Smooth muscle cell (in vitro differentiated cells): ENCODE data around the gene SCGB1D1. TPM values are rescaled to one million over a fixed set of nuclear protein-coding genes. Genes with fewer than 3 reads are reported as not detected.
"Not testable (repeated sequence)": the region's sequence is repeated elsewhere in the genome, so short reads cannot be mapped to it uniquely, and the experiment has no call there.

Source experiments
- DNase-seq: peaks from one replicate; lab custom pipeline; 2025; ENCODE audit not compliant: unreplicated experiment; lab: John Stamatoyannopoulos, UW
- H2AFZ ChIP-seq: fragments of 200-600 bp; sonication (generic); 2 replicates; pipeline ENCODE4 v1.6.0; 2016; ENCODE audit warnings: antibody characterized with exemption, low read depth, mild to moderate bottlenecking
- H3F3A ChIP-seq: fragments of 200-600 bp; sonication (generic); 2 replicates; pipeline ENCODE4 v1.6.0; 2017; ENCODE audit warnings: antibody characterized with exemption, low read depth
- H3K27ac ChIP-seq: fragments of 200-600 bp; sonication (generic); 2 replicates; pipeline ENCODE4 v1.5.1; 2016; ENCODE audit warnings: low read depth, mild to moderate bottlenecking
- H3K27me3 ChIP-seq: fragments of 200-600 bp; sonication (generic); 2 replicates; pipeline ENCODE4 v1.6.1; 2016; ENCODE audit warnings: low read depth, mild to moderate bottlenecking
- H3K36me3 ChIP-seq: fragments of 200-600 bp; sonication (generic); 2 replicates; pipeline ENCODE4 v1.5.1; 2016; ENCODE audit warnings: low read depth
- H3K4me1 ChIP-seq: fragments of 200-600 bp; sonication (generic); 2 replicates; pipeline ENCODE4 v1.5.1; 2016; ENCODE audit warnings: low read depth
- H3K4me2 ChIP-seq: fragments of 200-600 bp; sonication (generic); 2 replicates; pipeline ENCODE4 v1.6.0; 2016; ENCODE audit warnings: mild to moderate bottlenecking
- H3K4me3 ChIP-seq: fragments of 200-600 bp; sonication (generic); 2 replicates; pipeline ENCODE4 v1.5.1; 2016; ENCODE audit warnings: mild to moderate bottlenecking
- H3K79me2 ChIP-seq: fragments of 200-600 bp; sonication (generic); 2 replicates; pipeline ENCODE4 v1.6.0; 2016; ENCODE audit warnings: low read depth, mild to moderate bottlenecking
- H3K9ac ChIP-seq: fragments of 200-600 bp; sonication (generic); 2 replicates; pipeline ENCODE4 v1.6.0; 2016; ENCODE audit warnings: low read depth
- H3K9me3 ChIP-seq: fragments of 200-600 bp; sonication (generic); replicated peaks from 2 replicates; pipeline ENCODE4 v1.5.1; 2016; ENCODE audit warnings: low read depth
- H4K20me1 ChIP-seq: fragments of 200-600 bp; sonication (generic); 2 replicates; pipeline ENCODE4 v1.6.0; 2016; ENCODE audit warnings: low read depth
- CTCF ChIP-seq: fragments of 200-600 bp; sonication (generic); IDR thresholded peaks from 2 replicates; pipeline ENCODE4 v1.5.1; 2017; ENCODE audit warnings: borderline replicate concordance, mild to moderate bottlenecking, antibody characterized with exemption; ENCODE audit not compliant: insufficient read depth, poor library complexity, severe bottlenecking
- WGBS: methylation state at CpG from one replicate; pipeline ENCODE4 v1.1.7; 2016; ENCODE audit warnings: low lambda C conversion rate; 5-methylcytosine and 5-hydroxymethylcytosine counted together
- polyA plus RNA-seq: library from polyadenylated mRNA; unstranded; fragments of >200 nt; fragmentation: Nextera tagmentation; extraction: Ambion mirVana; gene quantifications from 2 replicates; pipeline ENCODE4 v1.2.1, GENCODE V29; 2016
- total RNA-seq: library from RNA; depleted of rRNA; stranded (reverse); fragments of >200 nt; gene quantifications from 2 replicates; pipeline ENCODE4 v1.2.3, GENCODE V29; 2014

The SCGB1D1 gene
- total and polyA plus RNA-seq, 2 experiments from 2014 or later: not detected

DNA sequence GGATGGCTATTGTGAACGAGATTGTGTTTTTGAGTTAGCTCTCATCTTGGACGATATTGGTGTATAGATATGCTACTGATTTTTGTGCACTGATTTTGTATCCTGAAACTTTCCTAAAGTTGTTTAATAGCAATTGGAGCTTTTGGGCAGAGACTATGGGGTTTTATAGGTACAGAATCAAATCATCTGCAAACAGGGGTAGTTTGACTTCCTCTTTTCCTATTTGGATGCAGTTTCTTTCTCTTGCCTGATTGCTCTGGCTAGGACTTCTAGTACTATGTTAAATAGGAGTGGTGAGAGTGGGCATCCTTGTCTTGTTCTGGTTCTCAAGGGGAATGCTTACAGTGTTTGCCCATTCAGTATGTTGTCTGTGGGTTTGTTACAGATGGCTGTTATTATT lies 8.9 kb upstream of the SCGB1D1 start:
- H3K4me3 ChIP-seq: no peak overlapping the region
- no peak overlapping the region for H3K4me2 ChIP-seq
- DNase-seq: no peak
- TF ChIP-seq CTCF: no peak
- no peaks in the 10 kb centered on the region for H3K4me1 ChIP-seq
- H3K9me3 ChIP-seq: no peaks in the 10 kb centered on the region
- H3K36me3 ChIP-seq: no peaks in the 10 kb centered on the region
- H4K20me1 ChIP-seq: no peaks in the 10 kb centered on the region
- no peak overlapping the region for H3K27ac ChIP-seq
- peaks cover 9% of the 10 kb centered on the region for H3K27me3 ChIP-seq
- H3K79me2 ChIP-seq: no peaks in the 10 kb centered on the region
- no peaks in the 10 kb centered on the region for H3F3A ChIP-seq
- no peak overlapping the region for H3K9ac ChIP-seq
- 88% methylated on average over 2 of the region's 2 CpGs for WGBS
- no peak overlapping the region for H2AFZ ChIP-seq

DNA sequence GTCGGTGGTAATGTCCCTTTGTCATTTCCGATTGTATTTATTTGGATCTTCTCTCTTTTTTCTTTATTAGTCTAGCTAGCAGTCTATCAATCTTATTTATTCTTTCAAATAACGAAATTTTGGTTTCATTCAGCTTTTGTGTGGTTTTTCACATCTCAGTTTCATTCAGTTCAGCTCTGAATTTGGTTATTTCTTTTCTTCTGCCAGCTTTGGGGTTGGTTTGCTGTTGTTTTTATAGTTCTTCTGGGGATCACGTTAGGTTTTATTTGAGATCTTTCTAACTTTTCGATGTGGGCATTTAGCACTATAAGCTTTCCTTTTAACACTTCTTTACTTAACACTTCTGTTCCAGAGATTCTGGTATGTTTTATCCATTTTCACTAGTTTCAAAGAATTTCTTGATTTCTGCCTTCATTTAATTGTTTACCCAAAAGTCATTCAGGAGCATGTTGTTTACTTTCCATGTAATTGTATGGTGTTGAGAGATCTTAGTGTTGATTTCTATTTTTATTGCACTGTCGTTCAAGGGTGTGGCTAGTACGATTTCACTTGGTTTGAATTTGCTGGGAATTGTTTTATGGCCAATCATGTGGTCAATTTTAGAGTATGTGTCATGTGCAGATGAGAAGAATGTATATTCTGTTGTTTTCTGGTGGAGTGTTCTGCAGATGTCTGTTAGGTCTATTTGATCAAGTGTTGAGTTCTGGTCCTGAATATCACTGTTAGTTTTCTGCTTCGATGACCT lies 7.7 kb upstream of the SCGB1D1 start:
- Histone ChIP-seq H3K9me3 (no peaks in the 10 kb centered on the region), H3K27me3 (peaks cover 8% of the 10 kb centered on the region)

DNA sequence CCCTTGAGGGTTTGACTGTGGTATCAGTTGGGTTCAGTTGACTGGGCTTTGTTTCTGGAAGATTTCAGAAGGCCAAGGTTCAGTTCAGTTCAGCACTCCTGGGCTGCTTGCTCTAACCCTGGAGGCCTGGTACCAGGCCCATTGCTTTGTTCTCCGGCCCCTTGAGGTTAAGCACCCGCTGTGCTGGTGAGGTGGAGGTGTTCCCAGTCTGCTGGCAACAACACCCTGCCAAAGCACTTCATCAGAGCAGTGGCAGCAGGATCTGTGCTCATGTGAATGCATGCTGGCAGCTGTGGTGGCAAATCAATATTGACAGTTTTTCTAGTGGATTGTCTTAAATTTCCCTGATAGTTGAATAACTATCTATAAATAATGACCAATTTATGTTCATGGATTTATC lies 3.8 kb upstream of the SCGB1D1 start:
- Histone ChIP-seq H3K4me2 (no peak overlapping the region), H3K9ac (no peak overlapping the region), H3K4me1 (no peaks in the 10 kb centered on the region), H2AFZ (no peak overlapping the region), H3K36me3 (no peaks in the 10 kb centered on the region), H3K27me3 (peaks cover 11% of the 10 kb centered on the region), H3K4me3 (no peak overlapping the region), H3K79me2 (no peaks in the 10 kb centered on the region), H3K9me3 (no peaks in the 10 kb centered on the region), H3F3A (no peaks in the 10 kb centered on the region), H3K27ac (no peak overlapping the region), H4K20me1 (no peaks in the 10 kb centered on the region)
- TF ChIP-seq CTCF: no peak
- whole genome bisulfite sequencing: 87% methylated on average over 2 of the region's 2 CpGs
- no peak for DNase-seq

More for the DNA sequence above, 7.7 kb upstream of the SCGB1D1 start:
- no peak overlapping the region for H2AFZ ChIP-seq
- no peaks in the 10 kb centered on the region for H3K4me1 ChIP-seq
- no peak overlapping the region for H3K27ac ChIP-seq
- no peaks in the 10 kb centered on the region for H3K79me2 ChIP-seq
- H3K9ac ChIP-seq: no peak overlapping the region
- no peaks in the 10 kb centered on the region for H3F3A ChIP-seq
- H3K4me3 ChIP-seq: no peak overlapping the region
- H4K20me1 ChIP-seq: no peaks in the 10 kb centered on the region
- TF ChIP-seq CTCF: no peak
- H3K4me2 ChIP-seq: no peak overlapping the region
- 76% methylated on average over 8 of the region's 8 CpGs for WGBS
- no peaks in the 10 kb centered on the region for H3K36me3 ChIP-seq
- no peak for DNase-seq

DNA sequence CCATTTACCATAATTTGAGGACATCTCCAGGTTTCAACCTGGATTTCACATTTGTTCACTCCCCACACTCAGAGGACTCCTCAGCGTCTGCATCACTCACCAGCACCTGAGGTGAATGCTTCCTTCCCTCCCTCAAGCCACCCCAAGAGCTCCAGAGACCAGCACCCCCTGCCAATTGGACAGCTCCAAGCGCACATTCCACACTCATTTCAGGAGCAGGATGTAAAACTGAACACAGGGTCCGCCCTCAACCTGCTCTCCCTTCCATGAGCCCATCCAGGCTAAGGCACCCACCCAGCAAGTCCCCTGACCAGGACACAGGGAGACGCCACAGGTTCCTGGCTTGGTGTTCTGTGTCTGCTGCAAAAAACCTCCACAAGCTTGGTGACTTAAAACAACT lies 3.9 kb downstream of the SCGB1D1 start:
- no peak overlapping the region for H3K4me2 ChIP-seq
- H3K79me2 ChIP-seq: no peaks in the 10 kb centered on the region
- H2AFZ ChIP-seq: no peak overlapping the region
- no peaks in the 10 kb centered on the region for H4K20me1 ChIP-seq
- TF ChIP-seq CTCF: no peak
- H3K27ac ChIP-seq: no peak overlapping the region
- H3K9me3 ChIP-seq: no peaks in the 10 kb centered on the region
- no peaks in the 10 kb centered on the region for H3K36me3 ChIP-seq
- peaks cover 4% of the 10 kb centered on the region for H3K4me1 ChIP-seq
- no peak overlapping the region for H3K9ac ChIP-seq
- H3K4me3 ChIP-seq: no peak overlapping the region
- no peak for DNase-seq
- 69% methylated on average over 4 of the region's 4 CpGs for WGBS
- H3F3A ChIP-seq: no peaks in the 10 kb centered on the region
- peaks cover 12% of the 10 kb centered on the region for H3K27me3 ChIP-seq

DNA sequence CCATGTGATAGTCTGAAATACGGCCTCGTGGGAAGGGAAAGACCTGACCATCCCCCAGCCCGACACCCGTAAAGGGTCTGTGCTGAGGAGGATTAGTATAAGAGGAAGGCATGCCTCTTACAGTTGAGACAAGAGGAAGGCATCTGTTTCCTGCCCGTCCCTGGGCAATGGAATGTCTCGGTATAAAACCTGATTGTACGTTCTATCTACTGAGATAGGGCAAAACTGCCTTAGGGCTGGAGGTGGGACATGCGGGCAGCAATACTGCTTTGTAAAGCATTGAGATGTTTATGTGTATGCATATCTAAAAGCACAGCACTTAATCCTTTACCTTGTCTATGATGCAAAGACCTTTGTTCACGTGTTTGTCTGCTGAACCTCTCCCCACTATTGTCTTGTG lies 5.0 kb downstream of the SCGB1D1 start:
- not testable (repeated sequence) for H3K9ac ChIP-seq, H3K36me3 ChIP-seq, H3K4me1 ChIP-seq, H3K79me2 ChIP-seq, H3K27ac ChIP-seq, DNase-seq, H3F3A ChIP-seq, H3K4me2 ChIP-seq, H3K4me3 ChIP-seq, H2AFZ ChIP-seq, H4K20me1 ChIP-seq, H3K9me3 ChIP-seq
- peaks cover 12% of the 10 kb centered on the region for H3K27me3 ChIP-seq
- 36% methylated on average over 5 of the region's 9 CpGs for WGBS
